ELF-1 (cell line): ENCODE measurements around the gene METTL1.

Experiments
- DNase-seq: peaks from one replicate; pipeline ENCODE4 v3.0.0-alpha.2; 2016; ENCODE audit warnings: low read depth, low spot score

METTL1 gene

DNA sequence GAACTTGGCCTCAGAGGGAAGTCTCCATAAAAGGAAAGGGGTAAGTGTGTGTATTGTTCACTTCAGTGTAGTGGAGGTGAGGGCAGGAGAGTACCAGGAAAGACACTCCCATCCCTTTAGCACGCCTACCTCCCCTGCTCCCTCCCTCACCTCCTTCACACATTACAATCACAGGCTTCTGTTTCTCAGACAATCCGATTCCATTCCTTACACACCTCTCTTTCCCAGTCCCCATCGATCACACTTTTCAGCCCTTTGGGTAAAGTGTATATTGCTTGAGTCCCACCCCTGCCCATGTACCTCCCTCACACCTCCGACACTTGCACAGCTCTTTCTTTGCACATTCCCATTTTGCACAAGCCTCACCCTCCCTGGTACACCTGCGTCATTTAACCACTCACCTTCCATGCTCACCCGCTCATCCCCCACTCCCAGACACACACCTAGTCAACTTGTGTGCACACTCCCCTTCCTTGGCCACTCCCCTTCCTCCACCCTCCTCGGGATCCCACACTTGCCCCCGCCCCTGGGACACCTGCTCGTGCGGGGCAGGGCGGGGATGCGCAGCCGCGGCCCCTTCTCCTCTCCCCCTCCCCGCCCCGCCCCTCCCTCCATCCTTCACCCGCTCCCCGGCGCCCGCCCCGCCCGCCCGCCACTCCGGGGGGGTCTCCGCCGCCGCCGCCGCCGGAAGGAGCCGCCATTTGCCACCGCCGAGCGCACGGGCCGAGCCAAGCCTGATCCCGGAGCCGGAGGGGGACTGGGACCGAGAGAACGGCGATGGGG is 17.3 kb downstream of the METTL1 start, which contains the start of gene MARCHF9:
Gene MARCHF9 (plus strand): TSS at position 693 of the 783 bp plus-strand sequence. CDS start 426 bp downstream, outside the sequence.
- DNase-seq, result peak; percentile 37

DNA sequence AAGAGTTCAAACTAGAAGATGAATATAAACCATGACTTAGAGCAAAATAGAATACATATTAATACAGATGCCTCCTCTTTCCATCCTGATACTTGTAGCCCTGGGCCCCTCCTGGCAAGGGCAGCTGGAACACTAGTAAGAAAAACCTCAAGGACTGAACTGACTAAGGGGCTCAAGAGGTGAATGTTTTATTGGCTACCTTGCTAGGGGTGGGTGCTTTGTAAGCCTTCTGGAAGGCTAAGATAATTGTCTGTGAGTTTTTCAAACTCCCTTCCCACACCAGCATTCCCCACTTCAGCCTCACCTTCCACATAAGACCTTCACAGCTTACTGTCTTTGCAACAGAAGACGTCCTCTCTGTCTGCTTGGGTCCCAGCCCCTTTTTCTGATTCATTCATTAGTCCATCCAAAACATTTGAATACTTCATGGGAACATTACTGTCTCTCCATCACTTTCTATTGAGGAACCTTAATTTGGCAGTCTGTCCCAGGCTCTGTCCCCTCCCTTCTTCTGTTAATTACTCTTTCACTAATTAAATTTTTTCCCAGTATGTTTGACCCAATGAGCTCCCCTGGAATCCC is 18.1 kb downstream of the METTL1 start:
- no peak for DNase-seq

DNA sequence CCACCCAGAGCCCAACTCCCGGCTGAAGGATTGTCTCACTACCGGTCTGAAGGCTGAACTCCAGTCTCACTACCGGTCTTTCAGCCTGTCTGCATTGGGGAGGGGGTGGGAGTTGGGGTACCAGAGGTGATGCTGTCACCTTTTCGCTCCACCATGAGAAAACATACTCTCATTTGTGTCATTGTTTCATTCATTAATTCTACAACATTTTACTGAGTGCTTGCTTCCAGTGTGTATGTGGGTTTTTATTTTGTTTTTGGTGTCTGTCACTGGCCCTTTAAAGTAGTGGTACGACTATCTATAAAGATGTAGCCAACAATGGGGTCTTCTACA is 19.3 kb downstream of the METTL1 start:
- DNase-seq, result no peak

DNA sequence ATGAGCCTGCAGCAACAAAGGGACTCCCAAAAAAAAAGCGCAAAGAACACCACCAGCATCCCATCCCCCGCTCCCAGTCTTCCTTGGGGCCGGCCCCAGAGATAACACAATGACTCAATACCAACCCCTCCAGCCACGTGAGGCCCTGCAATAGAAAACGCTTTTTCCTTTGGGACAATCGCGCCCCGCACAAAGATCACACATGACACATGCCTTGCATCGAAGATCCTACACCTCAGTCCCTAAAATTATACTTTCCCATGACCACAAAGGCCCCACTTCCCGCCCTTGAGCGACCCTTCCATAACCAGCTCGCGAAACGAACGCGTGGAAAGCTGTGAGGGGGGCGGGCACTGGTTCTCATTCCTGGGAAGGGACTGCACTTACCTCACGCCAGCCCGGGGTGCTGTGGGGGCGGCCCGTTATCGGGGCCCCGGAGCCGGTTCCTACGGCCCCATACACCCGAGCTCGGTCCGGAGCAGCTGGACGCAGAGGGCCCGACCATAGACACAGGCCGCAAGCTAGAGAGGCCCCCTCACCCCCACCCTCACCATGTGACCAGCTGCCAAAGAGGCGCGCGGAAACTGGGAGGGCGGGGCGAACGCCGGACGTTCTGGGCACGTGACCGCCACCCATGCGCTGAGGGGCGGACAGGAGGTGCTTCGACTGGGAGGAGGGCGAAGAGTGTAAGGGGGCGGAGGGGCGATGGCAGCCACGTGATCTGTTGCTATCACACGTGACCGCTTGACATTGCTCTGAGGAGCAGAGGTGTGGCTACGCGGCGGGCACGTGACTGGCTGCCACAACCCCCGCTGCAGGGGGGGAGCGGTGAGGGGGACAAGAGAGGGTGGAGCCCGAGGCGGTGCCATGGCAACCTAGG is 19.9 kb downstream of the METTL1 start, which contains the start of gene CDK4:
Gene CDK4 (minus strand): TSS at position 523 of the 880 bp plus-strand sequence. CDS start 593 bp downstream, outside the sequence.
- DNase-seq, result peak; percentile 100

DNA sequence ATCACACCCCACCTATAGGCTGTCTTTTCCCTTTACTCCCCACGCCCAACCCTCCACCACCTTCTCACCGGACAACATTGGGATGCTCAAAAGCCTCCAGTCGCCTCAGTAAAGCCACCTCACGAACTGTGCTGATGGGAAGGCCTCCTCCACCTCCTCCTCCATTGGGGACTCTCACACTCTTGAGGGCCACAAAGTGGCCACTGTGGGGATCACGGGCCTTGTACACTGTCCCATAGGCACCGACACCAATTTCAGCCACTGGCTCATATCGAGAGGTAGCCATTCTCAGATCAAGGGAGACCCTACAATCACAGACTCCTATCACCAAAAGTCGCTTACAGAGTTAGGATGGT is 20.5 kb downstream of the METTL1 start:
- DNase-seq, result no peak

DNA sequence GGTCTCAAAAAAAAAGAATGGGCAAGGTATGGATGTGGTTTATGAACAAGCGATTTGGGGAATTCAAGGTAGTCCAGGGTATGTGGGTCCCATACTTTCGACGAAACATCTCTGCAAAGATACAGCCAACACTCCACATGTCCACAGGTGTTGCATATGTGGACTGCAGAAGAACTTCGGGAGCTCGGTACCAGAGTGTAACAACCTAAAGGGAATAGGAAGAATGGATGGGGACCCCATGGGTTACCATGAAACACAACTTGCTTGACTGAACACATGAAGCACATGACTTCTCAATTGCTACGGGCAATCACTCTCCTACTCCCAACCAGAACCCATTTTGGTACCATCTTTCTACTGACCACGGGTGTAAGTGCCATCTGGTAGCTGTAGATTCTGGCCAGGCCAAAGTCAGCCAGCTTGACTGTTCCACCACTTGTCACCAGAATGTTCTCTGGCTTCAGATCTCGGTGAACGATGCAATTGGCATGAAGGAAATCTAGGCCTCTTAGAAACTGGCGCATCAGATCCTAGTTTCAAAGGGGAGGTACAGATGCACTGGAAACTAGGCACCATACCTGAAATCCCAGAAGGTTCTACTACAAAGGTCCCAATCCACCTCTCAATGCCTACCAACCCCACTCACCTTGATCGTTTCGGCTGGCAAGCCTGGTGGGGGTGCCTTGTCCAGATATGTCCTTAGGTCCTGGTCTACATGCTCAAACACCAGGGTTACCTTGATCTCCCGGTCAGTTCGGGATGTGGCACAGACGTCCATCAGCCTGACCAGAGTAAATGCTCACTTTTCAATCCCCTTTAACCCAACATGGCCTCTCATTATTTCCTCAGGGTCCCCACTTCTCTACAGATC is 21.1 kb downstream of the METTL1 start:
- no peak for DNase-seq

DNA sequence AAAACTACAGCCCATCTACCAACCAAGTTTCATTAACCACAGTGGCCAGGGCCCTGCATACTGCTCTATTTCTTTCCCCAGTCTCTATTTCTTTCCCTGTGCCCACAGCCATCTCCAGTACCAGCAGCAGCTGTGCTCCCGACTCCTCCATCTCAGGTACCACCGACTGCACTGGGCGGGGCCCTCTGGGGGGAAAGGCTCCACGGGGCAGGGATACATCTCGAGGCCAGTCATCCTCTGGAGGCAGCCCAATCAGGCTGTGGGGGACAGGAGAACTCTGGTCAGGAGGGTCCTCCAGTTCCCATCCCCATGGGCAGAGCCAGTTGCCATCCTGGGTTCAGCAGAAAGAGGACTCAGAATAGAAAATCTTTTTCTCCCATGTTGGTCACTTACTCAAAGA is 22.8 kb downstream of the METTL1 start:
- DNase-seq, result no peak

DNA sequence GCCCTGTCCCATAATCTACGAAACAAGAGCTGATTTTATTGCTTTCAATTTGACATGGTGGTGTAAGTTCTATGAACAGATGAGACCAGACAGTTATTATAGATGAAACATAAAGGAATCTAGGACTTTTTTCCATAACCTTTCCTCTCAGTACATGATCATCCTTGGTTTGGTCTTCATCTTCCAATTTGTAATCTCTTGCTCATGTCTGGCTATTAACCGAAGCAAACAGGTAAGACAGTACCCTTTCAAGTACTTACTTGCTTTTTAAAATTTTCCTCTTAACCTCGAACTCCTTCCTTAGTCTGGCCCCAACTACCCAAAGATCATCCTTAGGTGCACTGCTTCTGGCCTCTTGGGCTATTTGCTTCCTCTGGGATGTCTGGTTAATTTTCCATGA is 25.9 kb downstream of the METTL1 start:
- DNase-seq, result no peak

DNA sequence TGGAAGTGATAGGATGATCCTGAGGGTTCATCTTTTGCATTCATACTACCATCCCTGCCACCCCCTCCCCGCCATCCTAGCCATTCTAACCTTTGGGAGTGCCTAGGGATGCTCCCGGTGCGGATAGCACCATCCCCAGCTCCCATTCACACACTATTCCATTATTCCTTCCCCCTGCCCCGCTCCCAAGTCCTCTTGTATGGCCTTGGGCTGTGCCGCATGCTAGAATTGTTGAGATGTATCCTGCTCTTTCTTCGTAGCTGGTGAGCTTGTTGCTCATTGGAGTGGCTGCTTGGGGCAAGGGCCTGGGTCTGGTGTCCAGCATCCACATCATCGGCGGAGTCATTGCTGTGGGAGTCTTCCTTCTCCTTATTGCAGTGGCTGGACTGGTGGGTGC is 26.4 kb downstream of the METTL1 start:
- peak; percentile 53 for DNase-seq

DNA sequence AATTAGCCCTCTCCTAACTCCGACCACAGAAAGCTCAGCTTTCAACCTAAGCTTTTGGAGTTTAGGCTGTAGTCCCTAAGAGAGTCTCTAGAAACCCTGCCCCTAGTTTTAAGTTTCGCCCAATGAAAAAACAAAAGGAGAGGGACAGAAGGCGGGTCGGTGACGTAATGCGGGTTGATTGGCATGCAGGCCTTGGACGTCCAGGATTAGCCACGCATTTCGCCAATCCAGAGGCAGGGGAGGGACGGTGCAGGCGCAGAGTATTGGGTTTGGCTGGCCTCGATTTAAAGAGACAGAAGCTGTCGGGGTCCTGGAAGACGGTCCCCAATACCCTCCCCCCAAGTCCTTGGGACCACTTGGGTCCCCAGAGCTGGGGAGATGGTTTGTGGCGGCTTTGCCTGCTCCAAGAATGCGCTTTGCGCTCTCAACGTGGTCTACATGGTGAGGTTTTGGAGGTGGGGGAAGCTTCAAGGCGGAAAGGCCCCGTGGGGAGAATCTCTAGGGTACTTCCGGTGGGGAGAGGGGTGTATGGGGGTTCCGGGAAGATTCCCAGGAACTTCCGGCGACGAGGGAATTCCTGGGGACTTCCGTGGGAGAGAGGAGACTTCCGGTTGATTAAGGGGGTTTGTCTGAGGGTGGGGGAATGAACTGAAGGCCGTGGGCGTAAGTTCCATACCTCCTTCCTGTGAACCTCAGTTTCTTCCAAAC is 27.0 kb downstream of the METTL1 start, which contains the start of gene TSPAN31:
Gene TSPAN31 (plus strand): TSS at position 263 of the 708 bp plus-strand sequence. CDS start 116 bp downstream, at position 379.
- peak; percentile 96 for DNase-seq

DNA sequence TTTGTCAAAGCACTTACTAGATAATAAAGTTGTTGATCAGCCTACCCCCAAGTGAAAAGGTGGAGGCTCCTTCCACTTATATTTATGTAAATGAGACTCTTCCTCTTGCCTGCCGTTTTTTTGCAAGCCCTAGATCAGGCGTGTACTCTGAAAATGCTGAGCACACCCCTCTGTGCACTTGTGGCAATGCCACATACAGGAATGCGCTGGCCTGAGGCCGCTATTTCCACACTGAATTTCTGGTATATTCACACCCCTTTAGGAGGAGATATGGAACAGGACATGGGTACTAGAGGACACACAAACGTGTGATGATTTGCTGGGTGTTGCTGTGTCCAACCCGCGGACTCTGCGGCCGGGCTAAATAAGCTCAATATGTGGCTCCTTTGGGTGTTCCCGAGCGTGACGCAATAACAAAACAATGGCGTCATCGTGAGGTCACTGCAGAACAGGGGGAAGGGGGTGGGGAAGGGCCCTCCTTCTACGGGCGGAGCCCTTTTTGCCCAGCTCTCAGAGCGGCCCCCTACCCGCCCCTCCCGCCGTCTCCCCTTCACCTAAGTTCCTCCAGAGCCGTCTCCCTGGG is 27.6 kb downstream of the METTL1 start:
- no peak for DNase-seq

DNA sequence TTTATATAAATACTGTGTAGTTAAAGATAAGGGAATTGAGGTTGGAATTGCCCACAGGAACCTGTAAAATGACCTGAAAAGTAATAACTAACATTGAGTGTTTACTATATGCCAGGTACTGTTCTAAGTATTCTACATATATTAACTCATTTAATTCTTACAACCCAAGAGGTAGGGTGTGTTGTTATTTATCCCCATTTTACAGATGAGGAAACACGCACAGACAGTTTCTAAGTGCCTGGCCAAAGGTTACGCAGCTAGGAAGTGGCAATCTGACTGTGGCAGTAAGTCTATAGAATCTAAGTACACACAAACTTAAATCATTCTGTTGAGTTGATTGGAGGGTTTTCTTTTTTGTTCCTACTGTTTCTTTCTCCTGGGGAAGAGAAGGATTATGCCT is 28.1 kb downstream of the METTL1 start:
- no peak for DNase-seq

DNA sequence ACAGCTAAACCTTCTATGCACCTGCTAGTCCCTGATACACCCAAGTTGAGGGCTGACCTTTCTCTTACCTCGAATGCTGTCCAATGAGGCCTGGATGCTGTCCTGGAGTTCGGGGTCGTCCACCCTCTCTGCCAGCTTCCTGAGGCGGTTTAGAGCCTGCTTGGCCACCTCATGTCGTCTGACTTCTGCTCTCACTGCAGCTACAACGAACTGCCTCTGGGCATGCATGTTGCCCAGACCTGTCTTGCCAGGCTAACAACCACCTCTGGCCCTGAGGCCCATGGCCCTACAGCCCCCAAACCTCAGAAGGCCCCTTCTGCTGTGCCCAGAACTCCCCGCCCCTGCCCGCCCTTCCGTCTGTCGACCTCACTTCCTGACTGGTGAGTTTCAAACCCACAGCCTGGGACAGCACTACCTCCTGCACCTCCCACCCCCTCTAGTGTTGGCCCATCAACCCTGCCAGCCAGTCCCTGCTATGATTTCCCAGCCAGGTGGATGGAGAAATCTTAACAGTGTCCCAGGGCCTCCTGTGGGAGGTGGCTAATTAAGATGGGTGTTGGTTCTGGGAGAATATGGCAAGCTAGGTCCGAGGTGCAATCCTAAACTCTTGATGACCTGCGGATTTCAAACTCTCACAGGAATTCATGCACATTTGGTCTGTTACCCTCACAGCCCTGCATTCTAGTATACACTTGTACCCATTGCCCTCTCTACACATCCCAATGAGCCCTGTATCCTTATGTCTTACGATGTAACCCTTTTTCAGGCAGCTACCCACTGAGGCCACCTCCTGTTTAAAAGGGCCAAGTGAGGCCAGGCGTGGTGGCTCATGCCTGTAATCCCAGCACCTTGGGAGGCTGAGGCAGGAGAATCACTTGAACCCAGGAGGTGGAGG is 29.8 kb downstream of the METTL1 start:
- DNase-seq, result peak; percentile 55

DNA sequence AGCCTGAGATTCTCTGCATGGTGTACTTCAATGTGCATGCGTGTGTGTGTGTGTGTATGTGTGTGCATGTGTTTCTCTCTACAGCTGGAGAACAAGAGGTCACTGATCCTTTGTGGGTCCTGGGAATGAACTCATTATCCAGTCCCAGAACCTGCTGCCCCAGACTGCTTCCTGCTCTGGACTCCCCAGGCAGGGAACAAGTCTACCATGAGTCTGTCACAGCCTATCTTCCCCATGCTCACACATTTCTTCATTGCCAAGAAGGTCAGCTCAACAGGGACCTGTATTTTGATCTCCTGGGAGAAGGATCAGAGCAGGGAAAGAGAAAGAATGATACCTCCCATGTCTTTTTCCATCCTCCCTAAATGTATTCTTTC is 30.5 kb downstream of the METTL1 start:
- no peak for DNase-seq

DNA sequence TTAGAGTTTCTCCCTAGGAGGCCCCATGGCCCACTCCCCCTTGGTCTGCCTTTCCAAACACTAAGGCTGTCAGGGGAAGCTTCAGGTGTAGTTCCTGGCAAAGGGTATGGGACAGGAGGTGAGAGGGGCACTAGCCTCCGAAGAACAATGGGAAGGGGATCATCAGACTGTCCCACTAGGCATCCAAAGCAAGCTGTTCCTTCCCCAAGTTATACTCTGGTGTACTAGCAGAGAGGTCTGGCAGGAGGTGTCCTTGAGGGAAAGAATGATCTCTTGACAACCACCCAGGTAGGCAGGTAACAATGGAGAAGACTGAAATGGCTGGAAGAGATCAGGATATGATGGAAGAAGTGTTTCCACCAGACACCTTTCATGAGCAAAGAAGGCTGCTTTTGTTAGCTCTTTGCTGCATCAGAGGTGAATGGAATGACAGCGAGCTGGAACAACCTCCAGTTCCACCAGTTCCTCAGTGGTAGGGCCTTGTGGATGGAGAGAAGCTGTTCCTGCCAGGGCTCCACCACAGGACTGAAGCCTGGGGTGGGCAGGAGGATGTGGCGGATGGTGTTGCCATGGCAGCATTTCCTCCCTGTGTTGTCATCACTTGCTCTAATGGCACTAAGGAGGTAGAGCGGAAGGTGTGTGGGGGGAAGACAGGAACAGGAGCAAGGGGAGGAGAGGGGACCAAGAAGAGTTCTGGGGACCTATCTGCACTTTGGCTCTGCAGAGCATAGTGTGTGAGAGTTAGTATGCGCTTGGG is 31.1 kb downstream of the METTL1 start:
- no peak for DNase-seq

DNA sequence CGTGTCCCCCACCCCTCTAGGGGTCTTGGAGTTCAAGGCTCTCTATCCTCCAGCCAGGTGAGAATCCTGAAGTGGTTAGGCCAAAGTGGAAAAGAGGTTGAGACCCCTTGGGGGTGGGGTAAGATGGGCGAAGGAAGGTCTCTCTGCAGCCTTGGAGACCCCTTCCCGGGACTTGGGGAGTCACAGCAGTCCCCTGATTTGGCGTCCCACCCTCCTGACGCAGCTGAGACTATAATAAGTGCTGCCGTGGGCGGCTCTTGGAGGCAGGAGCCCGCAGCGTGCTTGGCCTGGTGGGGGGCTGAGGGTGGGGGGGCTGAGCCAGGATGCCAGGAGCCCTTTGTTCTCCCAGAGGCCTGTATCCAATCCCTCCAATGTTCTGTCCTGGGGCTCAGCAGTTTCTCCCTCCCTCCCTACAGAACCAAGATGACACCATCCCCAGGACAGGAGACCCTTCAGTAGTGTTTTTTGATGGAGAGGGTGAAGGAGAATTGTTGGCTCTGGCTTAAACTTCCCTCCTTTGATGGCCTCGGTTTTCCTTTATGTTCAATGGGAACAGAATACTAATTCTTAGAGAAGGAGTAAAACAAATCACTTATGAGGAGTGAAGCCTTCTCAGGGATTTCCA is 31.9 kb downstream of the METTL1 start:
- DNase-seq, result no peak

DNA sequence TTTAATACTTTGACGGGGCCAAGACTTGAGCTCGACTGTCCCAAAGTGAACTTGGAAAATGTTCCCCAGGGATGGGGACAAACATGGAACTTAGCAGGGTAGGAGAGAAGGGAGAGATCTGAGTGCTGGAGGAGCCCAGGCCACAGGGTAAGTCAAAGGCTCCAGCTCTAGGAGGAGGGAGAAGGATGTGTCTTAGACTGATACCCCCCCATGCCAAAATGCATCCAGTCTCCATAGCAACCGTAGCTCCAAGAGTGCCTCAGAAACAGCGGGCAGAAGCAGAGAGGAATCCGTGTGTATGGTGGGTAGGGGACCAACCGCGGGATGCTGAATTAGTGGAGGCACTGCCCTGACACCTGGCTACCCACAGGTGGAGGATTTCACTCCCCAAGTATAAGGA is 32.5 kb downstream of the METTL1 start:
- DNase-seq, result no peak

DNA sequence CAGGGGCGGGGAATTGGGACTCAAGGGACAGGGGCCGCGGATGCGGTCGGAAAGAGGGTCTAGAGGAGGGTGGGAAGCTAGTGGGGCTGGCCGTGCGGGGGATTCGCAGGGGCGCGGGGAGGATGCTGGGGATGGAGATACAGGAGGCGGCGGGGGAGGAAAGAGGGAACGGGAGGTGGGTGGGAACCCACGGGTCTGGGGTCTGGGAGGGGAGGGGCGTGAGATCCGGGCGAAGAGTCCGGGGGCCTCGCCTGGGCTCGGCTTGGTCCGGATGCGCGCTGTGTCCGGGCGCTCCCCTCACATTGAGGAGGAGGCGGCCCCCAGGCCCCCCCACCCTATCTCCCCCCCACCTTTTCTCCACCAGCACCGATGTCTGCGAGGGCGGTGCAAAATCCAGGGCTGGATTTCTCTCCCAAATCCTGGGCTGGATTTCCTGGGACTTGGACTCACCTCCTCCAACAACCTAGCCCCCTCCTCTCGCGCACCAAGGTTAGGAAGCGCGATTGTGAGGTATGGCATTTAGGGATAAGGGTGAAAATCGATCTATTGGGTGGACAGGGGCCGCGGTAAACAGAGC is 33.2 kb downstream of the METTL1 start, which contains the start of gene AGAP2:
Gene AGAP2 (minus strand): TSS at position 82 of the 577 bp plus-strand sequence. CDS start 496 bp downstream, outside the sequence.
- DNase-seq, result peak; percentile 57
